ENCODE results near the gene RPS6KA4. TPM values are rescaled to one million over a fixed set of nuclear protein-coding genes. Genes with fewer than 3 reads are reported as not detected.

Gene RPS6KA4
- polyA plus RNA-seq, 1 donor (not counting 4 experiments of a cell fraction or from before 2014, with no cell fraction given): 52.4 TPM

GRCh38 chr11:64413417-64413816, 54.5 kb downstream of the RPS6KA4 start:
- FAIRE-seq (no peak), DNase-seq (ENCODE audit: low read depth, low spot score) (no peak)
- no peak overlapping the region for H3K27ac ChIP-seq (ENCODE audit: control insufficient read depth, insufficient read depth, low read length)
- H2AFZ ChIP-seq (ENCODE audit: control insufficient read depth, low read length): no peak overlapping the region
- H3K36me3 ChIP-seq (ENCODE audit: control insufficient read depth in 2 of 2, extremely low read depth in 1 of 2, insufficient read depth in 2 of 2, low read length in 2 of 2): no peaks in the 10 kb centered on the region
- no peaks in the 10 kb centered on the region for H4K20me1 ChIP-seq (ENCODE audit: control insufficient read depth, extremely low read depth, insufficient read depth, low read length)
- TF ChIP-seq EZH2 (IDR thresholded peaks at IDR 0.05; ENCODE audit: low read length): no peak
- TF ChIP-seq CTCF (optimal IDR thresholded peaks at IDR 0.05 in 1 of 3, IDR thresholded peaks at IDR 0.05 in 1 of 3, conservative IDR thresholded peaks at IDR 0.05 in 1 of 3; ENCODE audit: extremely low read depth in 1 of 3, insufficient read depth in 2 of 3, low read length in 3 of 3): no peak
- no peaks in the 10 kb centered on the region for H3K9me1 ChIP-seq (ENCODE audit: control insufficient read depth, extremely low read depth, insufficient read depth, low read length)
- H3K27me3 ChIP-seq (ENCODE audit: control insufficient read depth, extremely low read depth, insufficient read depth, low read length): peaks cover 6% of the 10 kb centered on the region
- no peak overlapping the region for H3K4me2 ChIP-seq (ENCODE audit: control insufficient read depth, extremely low read depth, insufficient read depth, low read depth, low read length)
- H3K4me1 ChIP-seq (ENCODE audit: control insufficient read depth, extremely low read depth, insufficient read depth, low read length): no peaks in the 10 kb centered on the region
- no peak overlapping the region for H3K4me3 ChIP-seq (ENCODE audit: control insufficient read depth in 2 of 3, extremely low read depth in 1 of 3, insufficient read depth in 2 of 3, low read depth in 1 of 3, low read length in 3 of 3)
- H3K9ac ChIP-seq (ENCODE audit: control insufficient read depth, extremely low read depth, insufficient read depth, low read length): no peak overlapping the region
- no peaks in the 10 kb centered on the region for H3K9me3 ChIP-seq (ENCODE audit: control insufficient read depth, low read depth, low read length)
- no peaks in the 10 kb centered on the region for H3K79me2 ChIP-seq (ENCODE audit: control insufficient read depth, insufficient read depth, low read length)
- dilution Hi-C loops (cut with MboI; ENCODE audit: extremely low pct_ligation_motif_present, low sequenced_read_pairs): no loop called here

GRCh38 chr11:64415286-64415685, 56.3 kb downstream of the RPS6KA4 start:
- FAIRE-seq (no peak), DNase-seq (ENCODE audit: low read depth, low spot score) (no peak)
- H3K9me1 ChIP-seq (ENCODE audit: control insufficient read depth, extremely low read depth, insufficient read depth, low read length): no peaks in the 10 kb centered on the region
- no peaks in the 10 kb centered on the region for H3K79me2 ChIP-seq (ENCODE audit: control insufficient read depth, insufficient read depth, low read length)
- TF ChIP-seq EZH2 (IDR thresholded peaks at IDR 0.05; ENCODE audit: low read length): no peak
- TF ChIP-seq CTCF (optimal IDR thresholded peaks at IDR 0.05 in 1 of 3, IDR thresholded peaks at IDR 0.05 in 1 of 3, conservative IDR thresholded peaks at IDR 0.05 in 1 of 3; ENCODE audit: extremely low read depth in 1 of 3, insufficient read depth in 2 of 3, low read length in 3 of 3): no peak
- H3K4me1 ChIP-seq (ENCODE audit: control insufficient read depth, extremely low read depth, insufficient read depth, low read length): no peaks in the 10 kb centered on the region
- H3K4me3 ChIP-seq (ENCODE audit: control insufficient read depth in 2 of 3, extremely low read depth in 1 of 3, insufficient read depth in 2 of 3, low read depth in 1 of 3, low read length in 3 of 3): no peak overlapping the region
- no peak overlapping the region for H3K27ac ChIP-seq (ENCODE audit: control insufficient read depth, insufficient read depth, low read length)
- H2AFZ ChIP-seq (ENCODE audit: control insufficient read depth, low read length): no peak overlapping the region
- H3K9me3 ChIP-seq (ENCODE audit: control insufficient read depth, low read depth, low read length): no peaks in the 10 kb centered on the region
- dilution Hi-C loops (cut with MboI; ENCODE audit: extremely low pct_ligation_motif_present, low sequenced_read_pairs): no loop called here
- no peak overlapping the region for H3K9ac ChIP-seq (ENCODE audit: control insufficient read depth, extremely low read depth, insufficient read depth, low read length)
- no peak overlapping the region for H3K4me2 ChIP-seq (ENCODE audit: control insufficient read depth, extremely low read depth, insufficient read depth, low read depth, low read length)
- H3K27me3 ChIP-seq (ENCODE audit: control insufficient read depth, extremely low read depth, insufficient read depth, low read length): peaks cover 2% of the 10 kb centered on the region
- no peaks in the 10 kb centered on the region for H4K20me1 ChIP-seq (ENCODE audit: control insufficient read depth, extremely low read depth, insufficient read depth, low read length)
- no peaks in the 10 kb centered on the region for H3K36me3 ChIP-seq (ENCODE audit: control insufficient read depth in 2 of 2, extremely low read depth in 1 of 2, insufficient read depth in 2 of 2, low read length in 2 of 2)
